IPS DF 19.7 (cell line): ENCODE results near the gene NHERF1.

ENCODE experiments used
- DNase-seq: peaks from one replicate; pipeline ENCODE4 v3.0.0-alpha.2; 2013; ENCODE audit warnings: low read depth, low spot score

NHERF1 gene

DNA sequence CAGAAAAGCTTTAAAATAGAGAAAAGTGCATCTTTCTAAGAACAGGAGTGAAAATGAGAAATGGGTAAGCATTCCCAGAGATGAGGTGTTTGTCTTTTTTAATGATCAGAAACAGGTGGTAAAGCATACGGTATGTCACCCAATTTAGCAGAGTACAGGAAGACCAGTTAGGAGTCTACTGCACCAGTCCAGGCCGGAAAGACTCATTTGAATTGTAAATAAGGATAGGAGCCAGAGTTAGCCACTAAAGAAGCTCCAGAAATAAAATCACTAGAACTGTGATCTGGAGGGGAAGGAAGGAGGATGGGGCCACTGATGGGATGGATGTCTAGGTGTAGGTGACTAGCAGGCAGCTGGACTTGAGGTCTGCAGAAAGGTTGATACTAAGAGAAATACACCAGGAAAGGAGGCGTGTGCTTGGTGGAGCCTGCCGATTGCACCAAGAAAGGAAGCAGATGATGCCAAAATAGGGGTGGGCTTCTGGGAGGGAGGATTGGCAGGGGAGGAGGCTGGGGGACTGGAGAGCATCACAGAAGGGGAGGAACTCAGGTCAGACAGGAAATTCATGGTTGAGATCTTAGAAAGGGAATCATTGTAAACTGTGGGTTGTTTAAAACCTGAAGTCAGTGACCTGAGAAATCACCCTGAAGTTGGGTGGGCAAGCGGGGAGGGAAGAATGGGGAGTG is 35.8 kb downstream of the NHERF1 start:
- no peak for DNase-seq

DNA sequence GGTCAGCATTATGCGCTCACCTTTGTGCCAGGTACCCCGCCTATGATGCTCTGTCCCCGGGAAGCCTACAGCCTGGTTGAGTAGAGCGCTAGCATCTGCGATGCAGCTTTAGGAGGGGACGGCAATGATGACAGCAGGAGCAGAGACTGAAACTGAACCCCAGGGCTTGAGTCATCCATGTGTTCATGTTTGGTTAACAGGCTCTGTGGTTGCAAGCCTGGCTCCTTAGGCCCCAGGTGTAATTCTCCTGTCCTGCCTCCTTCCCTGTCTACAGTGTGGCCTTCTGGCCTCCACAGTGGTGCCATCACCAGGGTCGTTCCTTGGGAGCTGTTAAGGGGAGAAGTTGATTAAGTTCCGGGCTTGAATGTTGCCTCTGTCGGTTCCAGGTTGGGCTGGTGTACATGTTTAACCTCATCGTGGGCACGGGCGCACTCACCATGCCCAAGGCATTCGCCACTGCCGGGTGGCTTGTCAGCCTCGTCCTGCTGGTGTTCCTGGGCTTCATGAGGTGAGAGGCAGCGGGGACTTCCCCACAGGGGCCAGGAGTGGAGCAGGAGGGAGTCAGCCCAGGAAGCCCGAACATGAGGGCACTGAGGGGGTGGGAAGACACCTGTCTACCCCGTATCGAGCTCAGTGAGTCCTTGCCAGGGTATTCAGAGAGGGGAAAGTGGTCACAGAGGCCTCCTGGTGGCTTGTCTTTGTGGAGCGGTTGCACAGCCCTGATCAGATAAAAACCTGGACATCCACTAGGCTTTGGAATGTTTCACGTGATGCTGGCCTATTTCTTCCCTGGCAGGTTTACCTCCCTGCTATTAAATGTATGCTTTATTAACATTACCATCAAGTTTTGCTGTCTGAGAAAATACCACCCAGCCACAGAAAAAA is 36.9 kb downstream of the NHERF1 start:
- no peak for DNase-seq

DNA sequence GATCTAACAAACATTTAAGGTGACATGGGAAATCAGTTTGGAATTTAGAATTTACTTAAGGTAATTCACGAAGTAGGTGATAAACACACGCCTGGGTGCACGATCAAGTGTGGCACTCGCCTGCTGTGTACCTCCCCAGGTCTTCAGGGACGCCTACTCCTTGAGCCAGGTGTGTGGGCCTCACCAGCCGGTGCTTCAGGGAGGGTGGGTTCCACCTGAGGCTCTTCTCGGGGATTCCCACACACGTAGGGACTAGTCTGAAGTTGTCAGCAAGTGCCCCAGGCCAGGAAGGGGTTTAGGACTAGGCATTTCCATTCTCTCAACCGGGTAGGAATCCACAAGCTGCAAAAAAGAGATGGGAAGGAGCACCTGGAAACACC is 37.5 kb downstream of the NHERF1 start:
- DNase-seq: no peak

DNA sequence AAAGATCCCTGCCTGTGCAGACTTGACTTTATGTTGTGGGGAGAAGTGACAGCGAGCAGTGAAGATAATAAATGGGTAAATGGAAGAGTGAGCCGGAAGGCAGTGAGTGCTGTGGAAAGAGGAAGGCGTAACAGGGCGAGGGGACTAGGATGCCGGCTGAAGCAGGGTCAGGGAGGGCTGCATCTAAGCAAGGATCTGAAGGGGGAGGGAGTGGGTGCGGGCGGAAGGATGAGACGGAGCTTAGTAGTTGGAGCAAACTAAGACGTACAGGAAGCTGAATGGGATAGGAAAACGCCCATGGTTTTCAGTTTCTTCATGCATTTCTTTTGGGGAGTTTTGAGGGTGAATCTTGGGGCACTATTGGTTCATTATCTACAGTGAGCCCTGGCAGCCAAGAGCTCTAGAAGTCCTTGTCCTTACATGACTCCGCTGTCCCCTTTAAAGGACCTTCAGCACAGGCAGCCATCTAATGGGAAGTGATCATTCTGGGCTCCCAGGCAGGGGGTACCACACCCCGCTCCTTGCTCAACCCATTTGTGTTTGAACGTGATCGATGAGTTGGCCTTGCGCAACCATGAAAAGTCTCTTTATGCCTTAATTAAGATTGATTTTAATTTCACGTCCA is 38.1 kb downstream of the NHERF1 start:
- DNase-seq: no peak

DNA sequence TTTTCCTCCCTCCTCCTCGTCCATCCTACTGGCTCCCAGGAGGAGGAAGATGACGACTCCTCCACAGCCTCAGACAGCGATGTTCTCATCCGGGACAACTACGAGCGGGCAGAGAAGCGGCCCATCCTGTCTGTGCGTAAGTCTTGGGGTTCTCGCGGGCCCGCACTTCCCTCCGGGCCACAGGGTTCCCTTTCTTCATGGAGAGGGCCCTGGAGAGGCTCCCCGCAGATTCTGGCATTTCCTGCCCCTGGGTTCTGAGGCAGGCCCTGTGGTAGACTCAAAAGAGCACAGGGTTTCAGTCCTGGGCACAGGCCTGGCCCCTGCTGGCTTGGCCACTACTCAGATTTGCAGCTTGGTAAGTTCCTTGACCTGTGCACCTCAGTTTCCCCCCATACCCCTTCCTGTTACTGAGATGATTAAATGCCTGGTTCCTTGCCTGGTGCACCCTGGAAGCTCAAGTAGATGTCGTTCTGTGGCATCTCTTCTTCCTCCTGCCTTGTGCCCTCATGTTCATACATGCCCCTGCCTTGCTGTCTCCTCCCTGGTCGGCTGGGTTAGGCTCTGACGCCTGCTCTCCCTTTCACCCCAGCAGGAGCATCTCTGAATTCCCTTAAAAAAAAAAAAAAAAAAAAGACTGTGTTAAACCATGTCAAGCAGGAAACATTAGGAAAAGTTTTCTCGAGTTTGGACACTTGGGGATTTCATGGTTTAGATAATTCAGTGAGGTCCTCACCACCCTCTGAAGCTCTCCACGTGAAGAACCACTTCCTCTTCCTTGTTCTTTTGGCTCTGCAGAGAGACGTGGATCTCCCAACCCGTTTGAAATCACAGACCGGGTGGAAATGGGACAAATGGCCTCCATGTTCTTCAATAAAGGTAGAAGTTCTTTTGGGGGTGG is 42.0 kb downstream of the NHERF1 start:
- no peak for DNase-seq

DNA sequence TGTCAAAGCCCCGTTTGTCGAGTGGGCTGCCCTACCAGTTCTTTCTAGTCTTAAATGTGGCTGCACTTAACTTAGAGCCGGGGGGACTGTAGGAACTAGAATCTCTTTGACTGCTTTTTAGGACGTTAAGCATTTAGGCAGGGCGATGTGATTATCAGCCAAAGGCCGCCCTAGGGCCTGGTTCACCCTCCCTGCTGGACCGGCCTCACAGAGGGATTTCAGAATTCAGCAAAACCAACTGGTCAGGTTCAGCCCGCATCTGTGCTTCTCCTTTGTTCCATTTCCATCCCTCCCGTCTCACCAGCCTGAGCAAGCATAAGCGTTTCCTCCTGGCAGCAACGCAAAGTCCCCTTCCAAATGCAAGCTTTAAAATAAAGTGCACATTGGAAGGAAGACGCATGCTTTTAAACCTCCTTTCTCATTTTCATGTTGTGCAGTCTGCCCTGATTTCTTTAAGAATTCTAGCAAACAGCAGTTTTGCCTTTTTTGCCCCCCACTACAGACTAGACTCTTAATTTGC is 44.2 kb downstream of the NHERF1 start:
- no peak for DNase-seq

DNA sequence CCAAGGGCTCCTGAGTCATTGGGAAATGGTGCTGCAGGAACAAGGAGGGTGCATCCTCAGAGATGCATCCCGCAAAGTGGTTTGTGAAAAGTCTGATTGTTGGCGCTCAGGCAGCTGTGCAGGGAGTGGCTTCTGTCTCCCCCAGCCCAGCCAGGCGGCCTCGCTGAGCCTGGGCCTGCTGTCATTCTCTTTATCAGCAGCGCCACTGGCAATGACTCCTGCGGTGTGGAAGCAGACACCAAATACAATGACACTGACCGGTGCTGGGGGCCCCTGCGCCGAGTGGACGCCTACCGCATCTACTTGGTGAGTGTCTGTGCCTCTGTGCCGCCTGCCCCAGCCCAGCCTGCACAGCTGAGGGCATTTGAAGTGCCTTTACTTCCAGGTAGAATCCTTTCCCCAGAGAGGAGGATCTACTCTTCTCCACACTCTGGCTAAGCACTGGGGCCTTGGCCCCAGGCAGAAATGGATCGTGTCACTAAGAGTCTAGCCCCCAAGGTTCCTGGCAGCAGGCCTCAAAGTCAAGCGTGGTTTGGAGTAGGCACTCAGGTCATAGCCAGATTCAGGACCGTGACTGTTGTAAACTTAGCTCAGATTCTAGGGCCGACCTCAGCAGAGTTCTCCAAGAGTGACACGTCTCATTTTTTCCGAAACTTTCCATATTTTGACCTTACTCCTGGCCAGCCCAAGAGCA is 47.0 kb downstream of the NHERF1 start:
- DNase-seq: no peak

DNA sequence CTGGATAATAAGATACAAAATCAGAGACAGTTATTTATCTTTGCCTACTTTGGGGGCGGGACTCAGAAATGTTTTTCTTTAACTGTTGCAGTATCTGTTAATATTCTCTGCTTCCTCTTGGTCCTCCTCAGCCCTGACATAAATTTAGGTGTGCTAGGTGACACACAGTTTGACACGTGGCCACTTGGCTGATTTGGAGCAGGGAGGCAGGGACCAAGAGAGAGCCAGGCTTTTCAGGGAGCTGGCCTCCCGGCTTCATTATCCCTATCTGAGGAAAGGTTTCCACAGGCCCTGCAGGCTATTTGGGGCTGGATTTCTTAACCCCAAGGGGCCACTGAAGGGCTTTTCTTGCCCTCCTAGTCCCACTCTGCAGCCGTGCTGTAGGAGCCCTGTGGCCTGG is 47.8 kb downstream of the NHERF1 start:
- no peak for DNase-seq

DNA sequence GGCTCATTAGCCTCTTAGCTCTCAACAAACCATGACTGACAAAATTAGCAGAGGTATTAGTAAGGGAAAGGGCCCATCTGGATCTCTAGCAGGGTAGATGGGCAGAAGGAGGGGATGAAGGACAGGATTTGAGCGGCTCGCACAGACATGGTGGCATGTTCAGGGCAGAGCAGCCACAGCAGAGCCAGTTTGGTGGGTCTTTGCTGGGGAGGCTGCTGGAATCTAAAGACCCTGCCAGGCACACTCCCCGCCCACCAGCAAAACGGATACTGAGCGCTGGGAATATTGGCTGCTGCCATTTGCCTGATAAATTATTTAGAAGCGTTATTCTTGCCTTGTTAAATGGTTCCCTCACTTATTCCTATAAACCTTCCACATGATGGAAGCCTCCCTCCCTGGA is 48.4 kb downstream of the NHERF1 start:
- DNase-seq: no peak

DNA sequence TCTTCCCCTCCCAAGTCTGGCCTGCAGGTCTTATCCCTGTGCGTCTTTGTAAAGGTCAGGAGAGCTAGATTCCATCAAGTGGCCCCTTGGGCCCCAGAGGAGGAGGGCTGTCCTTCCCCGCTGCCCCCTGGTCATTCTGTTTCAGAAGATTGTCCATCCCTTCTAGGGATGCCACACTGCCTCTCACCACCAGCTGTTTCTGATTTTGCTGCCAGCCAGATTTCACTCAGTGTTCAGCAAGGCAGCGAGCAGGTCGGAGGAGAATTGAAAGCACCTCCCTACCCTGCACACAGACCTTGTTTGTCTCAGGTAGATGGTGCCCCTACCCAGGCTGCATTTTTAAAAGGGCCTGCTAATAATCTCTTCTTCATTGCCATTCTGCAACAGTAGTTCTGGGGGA is 49.4 kb downstream of the NHERF1 start:
- DNase-seq: no peak

DNA sequence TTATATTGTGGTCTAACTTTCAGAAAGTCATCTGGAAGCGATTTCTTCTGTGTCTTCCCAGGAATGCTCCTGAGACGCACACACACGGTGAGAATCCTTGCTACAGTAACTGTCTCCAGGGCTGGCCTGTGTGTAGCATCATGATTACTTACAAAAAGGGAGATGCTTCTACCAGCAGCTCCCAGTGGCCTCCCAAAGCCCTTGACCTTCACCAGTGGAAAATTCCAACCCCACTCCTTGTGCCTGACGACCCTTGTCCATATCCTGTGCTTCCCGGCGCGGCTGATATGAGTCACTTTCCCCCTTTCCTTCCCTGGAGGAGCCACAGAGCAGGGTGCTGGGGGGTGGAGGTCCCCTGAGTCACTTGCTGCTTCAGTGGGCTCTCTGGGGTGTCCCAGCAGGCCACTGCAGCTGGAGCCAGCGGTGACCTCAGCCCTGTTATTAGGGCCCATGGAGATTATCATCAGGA is 49.8 kb downstream of the NHERF1 start:
- DNase-seq: no peak

DNA sequence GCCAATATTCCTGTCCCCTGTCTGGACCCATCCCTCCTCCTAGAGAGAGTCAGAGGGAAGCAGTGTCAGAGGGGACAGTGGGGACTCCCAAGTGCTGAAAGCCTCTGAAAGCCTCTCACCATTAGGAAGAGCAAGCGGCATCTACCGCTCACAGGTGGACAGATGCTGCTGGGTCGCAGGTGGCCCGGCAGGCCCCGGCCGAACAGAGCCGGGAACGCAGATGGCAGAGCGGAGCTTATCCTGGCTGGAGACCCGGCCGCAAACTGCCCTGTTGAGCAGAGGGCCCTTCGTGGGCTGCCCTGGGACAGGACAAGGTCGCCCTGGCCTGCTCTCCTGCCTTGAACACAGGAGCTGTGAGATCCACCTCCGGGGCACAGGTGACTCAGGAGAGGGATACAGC is 50.7 kb downstream of the NHERF1 start:
- DNase-seq: no peak

DNA sequence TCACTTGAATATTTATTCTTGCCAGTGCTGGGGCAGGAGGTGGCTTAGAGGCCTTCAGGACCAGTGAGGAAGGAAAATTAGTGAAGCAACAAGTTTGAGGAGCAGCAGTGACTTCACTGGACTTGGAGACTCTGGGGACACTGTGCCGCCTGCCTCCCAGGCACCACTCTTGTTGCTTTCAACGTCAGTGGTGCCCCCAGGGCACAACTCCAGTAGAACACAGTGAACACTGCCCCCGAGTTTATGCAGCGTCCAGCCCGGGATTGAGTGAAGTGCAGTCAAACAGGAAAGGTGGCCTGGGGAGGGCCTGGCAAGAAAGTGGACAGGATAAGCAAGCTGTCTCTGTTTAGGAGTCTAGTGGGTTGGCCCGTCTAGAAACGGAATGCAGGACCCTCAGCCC is 52.1 kb downstream of the NHERF1 start:
- no peak for DNase-seq

DNA sequence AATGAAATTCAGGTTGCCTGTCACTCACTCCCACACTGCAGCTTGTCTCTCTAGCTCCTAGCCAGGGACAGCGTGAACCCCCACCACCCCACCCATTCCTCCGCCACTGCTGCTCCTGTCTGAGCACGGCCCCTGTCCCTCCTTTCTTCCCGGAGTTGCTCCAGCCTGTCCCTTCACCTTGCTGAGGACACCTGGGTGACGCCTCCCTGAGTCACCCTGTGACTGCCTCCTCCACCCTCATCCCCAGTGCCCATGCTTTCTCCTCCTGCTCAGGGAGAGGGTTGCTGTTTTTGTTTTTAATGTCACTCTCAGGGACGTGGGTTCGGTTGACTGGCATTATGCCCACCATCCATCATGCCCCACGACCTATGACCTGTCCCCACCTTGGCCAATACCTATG is 53.5 kb downstream of the NHERF1 start:
- DNase-seq: no peak

DNA sequence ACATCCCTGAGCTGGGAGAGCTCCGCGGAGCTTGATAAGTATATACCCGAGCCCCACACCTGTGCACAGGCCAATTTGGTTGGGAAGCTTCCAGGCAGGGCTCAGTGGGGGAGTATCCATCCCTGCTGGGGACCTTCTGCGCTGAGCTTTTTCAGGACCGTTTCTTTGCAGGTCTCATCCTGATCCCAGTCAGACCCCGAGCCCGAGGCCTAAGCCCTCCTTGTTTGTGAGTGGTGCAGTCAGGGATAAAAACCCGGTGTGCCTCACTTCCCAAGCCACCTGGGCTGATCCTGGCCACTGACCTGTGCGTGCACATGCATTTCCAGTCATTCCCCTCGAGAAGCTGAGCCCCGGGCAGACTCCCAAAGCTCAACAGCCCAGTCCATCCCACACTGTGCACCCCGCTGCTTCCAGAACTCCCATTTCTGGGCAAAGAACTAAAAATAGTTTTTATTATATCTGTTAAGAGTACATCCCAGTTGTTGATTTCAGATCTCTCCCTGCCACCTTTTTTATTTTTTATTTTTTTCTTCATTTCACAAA is 55.0 kb downstream of the NHERF1 start:
- DNase-seq: no peak

DNA sequence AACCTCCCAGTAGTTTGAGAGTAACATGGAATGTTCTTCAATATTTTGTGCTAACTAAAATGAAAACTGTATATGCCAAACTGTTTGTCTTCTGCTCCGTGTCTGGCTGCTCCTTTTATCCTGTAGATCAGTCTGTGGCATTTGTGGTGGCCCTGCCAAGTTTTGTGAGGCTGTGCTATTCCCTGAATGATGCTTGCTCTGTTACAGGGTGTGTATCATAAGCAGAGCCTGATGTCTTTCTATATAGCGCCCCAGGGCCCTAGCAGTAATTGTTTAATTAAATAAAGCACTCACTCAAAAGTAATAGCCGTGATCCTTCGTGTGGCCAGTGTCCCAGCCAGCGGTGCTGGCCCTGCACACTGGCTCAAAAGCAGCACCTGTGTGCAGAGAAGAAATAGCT is 55.5 kb downstream of the NHERF1 start:
- no peak for DNase-seq

DNA sequence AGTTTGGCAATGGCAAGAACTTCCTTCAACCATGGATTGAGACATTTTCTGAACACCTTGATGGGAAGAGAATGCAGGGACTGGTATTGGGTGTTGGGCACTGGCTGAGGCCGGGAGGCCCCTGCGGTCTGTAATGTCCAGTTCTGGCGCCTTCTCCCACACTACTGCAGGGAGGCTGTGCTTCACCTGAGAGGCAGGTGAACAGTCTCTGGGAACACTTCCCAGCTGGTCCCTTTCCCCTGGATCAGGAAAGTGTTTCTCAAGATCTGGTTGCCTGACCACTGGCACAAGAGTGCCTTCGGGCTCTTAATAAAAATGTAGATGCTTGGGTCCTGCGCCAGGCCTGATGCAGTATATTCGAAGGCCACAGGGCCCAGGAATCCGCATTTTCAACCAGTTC is 56.3 kb downstream of the NHERF1 start:
- DNase-seq: no peak

DNA sequence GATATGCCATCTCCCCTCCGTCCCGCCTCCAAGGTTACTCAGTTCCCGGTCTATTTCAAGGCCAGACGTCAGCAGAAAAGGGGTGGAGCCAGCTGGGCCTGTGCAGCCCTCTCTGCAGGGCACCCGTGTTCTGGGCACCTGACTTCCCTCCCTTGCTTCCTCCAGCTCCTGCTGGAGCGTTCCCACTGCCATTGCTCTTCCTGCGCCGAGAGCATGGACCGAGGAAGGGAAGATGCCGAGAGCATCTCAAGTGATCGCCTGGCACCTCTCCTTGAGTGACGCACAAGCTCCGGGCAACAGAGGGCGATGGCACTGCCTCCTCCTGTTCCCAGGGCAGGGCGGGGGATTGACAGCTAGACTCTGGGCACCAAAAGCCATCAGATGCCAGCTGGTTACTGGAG is 57.2 kb downstream of the NHERF1 start:
- DNase-seq: no peak

DNA sequence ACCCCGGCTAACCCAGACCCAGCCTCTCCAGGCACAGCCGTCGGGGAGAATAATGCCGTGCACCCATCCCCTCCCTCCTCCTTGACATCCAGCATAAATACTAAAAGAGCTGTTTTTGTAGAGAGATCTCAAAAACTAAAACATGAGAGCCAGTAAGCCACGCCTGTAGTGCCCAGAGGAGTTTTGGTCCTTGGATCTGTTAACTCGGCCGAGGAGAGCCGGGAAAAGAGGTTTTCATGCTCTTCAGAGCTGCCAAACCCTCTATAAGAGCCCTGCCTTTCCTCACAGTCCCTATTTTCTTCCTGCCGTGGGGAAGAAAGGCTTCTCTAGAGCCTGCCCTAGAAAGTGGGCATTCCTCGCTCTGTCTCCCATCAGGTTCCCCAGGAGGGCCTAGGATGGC is 57.9 kb downstream of the NHERF1 start:
- DNase-seq: no peak

DNA sequence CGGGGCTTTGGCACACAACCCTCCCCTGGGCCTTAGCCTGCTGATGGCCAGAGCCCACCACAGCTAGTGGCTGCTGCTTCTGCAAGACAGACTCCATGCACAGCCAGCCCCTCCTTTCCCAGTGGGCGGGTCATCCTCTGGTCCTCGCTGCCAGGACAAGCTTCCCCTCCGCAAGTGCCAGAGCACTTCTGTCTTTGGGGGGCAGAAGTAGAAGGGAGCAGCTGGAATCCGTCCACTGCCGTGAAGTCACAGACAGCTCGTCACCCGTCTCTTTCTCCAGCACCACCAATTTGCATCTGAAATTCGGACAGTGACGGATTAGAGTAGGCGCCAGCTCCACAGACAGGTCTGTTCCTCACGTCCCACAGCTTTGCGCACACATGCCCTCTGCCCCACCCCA is 59.0 kb downstream of the NHERF1 start:
- DNase-seq: no peak

DNA sequence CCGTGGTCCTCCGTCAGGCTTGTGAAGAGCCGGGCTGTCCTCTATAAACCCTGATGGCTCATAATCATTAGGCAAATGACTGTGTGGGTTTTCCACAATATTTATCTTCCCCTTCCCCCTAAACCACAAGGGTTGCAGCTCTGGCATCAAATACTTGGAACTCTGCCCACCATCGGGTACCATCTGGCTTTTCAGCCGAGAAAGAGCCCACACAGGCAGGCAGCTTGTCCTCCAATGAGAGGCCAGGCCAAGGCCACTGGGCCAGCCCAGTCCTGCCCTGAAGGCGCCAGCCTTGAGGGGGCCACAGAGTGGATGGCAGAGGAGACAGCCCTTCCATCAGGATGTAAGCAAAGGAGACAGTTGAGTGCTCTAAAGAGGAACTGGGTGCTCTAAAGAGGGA is 59.5 kb downstream of the NHERF1 start:
- no peak for DNase-seq
